EL (cell line): ENCODE measurements around the gene CD79A.

ENCODE experiments used
- DNase-seq: peaks from one replicate; pipeline ENCODE4 v3.0.0-alpha.2; 2016

CD79A gene

GRCh38 chr19:41920882-41921576, 44.0 kb downstream of the CD79A start:
- no peak for DNase-seq

GRCh38 chr19:41921577-41922576, 44.8 kb downstream of the CD79A start:
- no peak for DNase-seq

DNA sequence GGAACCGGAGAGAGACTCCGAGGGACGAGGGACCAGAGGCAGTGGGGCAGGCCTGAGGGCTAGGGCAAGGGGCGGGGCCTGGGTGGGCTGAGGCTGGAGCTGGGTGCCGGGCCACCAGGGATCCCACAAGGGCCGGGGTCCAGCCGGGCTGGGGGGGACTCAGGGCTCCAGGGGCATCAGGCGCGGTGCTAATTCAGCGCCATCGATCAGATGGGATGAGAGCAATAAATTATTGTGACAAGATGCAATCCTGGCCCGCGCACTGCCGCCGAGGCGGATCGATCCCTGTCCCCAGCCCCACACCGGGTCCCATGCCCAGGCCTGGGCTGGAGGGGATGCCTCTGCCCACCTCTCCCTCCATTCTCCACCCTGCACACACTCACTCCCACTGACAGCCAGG, 45.5 kb downstream of the CD79A start:
- no peak for DNase-seq

- DNase-seq, result no peak
Observed at GRCh38 chr19:41923045-41923788, 46.1 kb downstream of the CD79A start.

DNA sequence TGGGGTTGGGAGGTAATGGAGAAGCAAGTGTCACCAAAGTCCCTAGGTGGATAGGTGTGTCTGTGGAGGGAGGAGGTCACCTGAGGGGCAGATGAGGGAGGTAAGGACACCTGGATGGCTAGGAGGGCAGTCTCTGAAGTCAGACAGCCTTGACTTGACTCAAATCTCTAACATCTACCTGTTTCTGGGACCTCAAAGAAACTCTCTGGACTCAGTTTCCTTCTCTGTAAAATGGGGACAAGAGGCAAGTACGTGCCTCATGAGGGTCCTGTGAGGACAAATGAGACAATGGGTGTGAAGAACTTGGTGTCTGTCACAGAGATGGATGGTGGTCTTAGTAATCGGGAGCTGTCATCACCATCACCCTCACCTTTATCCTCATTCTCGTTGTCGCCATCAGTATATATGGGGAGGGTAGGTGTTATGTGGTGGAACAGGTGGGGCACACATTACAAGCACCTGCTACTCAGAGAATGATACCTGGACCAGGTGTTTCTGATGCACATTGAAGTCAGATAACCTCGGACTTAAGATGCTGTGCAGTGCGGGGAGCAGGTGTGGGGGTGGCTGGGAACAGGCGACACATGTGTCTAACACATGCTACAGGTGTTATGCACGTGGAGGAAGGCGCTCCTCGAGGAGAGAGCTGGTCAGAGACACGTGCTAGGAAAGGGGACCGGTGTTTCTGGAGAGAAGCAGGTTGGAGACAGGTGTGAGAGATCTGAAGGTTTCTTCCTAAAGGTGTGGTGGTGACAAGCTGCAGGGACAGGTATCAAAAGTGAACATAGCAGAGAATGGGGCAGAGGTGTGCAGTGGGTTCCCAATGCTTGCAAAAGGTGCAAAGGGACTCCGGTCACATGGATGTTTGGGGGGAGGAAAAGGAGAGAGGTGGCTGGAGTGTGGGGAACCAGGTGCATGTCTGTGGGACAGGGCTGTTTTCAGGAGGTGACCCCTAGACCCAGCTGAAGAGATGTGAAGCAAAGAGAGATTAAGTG, 47.4 kb downstream of the CD79A start:
- DNase-seq, result no peak

DNA sequence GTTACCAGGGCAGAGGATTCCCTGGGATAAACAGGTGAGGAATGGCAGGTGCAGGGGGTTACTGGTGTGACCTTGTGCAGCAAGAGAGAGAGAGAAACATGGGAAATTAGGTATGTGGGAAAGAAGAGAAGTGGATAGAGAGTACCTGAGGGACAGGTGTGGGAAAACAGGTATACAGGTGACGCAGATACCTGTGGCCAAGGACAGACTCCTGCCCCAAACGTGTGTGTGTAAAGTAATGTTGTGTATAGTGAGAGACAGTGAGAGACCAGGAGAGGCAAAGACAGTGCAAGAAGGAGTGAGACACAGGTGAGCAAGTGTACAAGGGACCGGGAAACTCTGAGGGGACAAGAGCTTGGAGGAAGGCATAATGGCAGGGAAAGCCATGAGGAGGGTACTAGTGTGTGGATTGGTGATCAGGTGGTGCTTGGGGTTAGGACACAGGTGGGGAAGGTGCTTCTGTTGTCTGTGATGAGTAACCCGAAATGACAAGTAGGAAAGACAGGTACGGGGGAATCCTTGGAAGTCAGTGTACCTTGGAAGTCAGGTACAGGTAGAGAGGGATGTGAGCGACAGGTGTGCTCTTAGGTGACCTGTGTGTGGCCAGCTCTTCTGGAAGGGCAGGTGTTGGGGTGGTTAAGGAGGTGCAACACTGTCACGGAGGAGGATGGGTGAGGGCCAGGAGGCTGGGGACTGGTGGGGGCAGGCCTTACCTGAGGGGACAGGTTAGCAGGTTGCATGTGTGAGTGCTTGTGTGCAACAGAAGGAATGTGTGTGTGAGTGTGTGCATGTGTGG, 48.3 kb downstream of the CD79A start:
- DNase-seq, result no peak

DNA sequence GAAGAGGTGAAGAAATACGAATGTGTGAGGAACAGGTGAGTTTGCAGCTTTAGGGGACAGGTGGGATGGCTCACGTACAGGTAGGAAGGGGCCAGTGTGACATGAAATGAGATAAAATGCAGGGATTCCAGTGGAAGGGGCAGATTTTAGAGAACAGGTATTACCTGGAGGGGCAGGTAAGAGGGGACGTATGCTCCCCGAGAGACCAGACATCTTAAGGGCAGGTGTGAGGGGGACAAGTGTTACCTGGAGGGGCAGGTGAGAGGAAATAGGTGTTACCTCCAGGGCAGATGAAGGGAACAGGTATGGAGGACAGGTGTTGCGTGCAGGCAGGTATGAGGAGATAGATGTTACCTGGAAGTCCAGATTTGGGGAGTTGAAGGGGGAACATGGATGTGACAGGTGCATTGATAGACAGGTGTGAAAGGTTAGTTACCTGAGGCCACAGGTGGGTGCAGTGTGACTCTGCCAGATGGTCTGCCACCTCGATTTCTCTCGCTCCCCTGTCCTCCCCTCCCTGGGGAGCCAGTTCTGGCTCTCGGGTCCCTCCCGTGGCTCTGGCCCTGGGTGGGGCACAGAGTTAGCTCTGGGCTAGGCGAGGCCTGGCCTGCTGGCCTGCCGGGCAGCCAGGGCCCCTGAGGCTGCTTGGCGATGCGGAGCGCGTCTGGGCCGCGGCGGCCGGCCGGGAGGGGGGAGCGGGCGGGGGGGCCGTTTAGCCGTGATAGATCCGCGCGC, 49.1 kb downstream of the CD79A start:
- DNase-seq, result no peak

DNA sequence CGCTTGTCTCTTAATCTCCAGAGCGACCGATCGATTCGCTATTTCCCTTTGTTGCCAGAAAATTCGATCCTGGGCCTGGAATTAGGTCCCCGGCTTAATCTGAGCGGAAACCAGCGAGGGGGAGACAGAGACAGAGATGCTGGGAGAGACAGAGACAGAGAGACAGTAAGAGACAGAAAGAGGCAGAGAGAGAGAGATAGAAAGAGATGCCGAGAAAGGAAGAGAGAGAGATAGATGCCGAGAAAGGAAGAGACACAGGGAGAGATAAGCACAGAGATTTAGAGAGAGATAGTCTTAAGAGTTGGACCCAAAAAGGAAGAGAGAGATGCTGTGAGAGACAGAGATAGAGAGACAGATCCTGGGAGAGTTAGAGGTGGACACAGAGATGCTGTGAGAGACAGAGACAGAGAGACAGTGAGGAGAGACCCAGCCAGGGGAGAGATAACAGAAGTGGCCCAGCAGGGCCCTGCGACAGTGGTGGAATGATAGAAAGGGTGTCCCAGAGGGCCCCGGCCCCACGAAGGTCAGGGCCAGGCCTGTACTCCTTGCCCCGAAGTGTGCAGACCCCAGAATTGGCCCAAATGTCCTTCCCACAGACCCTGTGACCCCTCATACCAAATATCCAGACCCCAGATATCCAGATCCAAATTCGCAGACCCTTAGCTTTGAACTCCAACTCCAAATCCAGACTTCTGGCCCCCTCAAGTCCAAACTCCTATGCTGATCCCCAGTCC, 49.9 kb downstream of the CD79A start:
- no peak for DNase-seq

- DNase-seq, result no peak
Observed at GRCh38 chr19:41927497-41928192, 50.6 kb downstream of the CD79A start.

DNA sequence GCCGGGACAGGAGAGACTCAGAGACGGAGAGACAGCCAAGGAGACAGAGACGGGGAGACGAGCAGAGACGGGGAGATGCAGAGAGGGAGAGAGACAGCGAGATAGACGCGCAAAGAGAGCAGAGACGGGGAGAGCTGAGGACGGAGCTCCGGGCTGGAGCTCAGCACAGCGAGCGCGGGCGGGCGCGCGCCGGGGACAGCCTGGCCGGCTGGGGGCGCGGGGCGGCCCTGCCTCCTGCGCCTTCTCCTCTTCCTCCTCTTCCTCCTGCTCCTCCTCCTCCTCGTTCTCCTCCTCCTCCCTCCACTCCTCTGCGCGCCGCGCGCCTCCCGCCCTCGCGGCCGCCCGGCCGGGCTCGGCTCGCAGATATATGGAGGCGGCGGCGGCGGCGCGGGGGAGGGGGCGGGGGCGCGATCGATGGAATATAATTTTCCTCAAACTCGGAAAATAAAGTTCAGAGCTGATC, 51.2 kb downstream of the CD79A start, which contains the start of gene ERFL:
Gene ERFL, minus strand, starts transcription at position 229 of the 463 bp plus-strand sequence. CDS start 15,530 bp downstream, outside the sequence.
- peak; percentile 31 for DNase-seq

- no peak for DNase-seq
Observed at GRCh38 chr19:41928754-41929535, 51.9 kb downstream of the CD79A start.

GRCh38 chr19:41929536-41930071, 52.5 kb downstream of the CD79A start:
- DNase-seq, result no peak

- DNase-seq, result no peak
Observed at GRCh38 chr19:41930322-41930722, 53.2 kb downstream of the CD79A start.
